ENCODE results near the gene ALDH1A3. TPM values are rescaled to one million over a fixed set of nuclear protein-coding genes. Genes with fewer than 3 reads are reported as not detected.

The ALDH1A3 gene
- total and polyA plus RNA-seq, 2 of the 13 experiments (the other 11 are each of a cell fraction or from before 2014, with no cell fraction given): not detected

GRCh38 chr15:100901702-100902435, 22.2 kb downstream of the ALDH1A3 start:
- in situ Hi-C loops (cut with HindIII; ENCODE audit: extremely low pct_ligation_motif_present, low pct_unique_long_range_greater_than_20kb): loop anchor here (25.0 kb wide), 1 partner anchor 360 kb away; the partner anchor contains the start of gene CHSY1
- peak overlapping the region in 2 of 3 experiments; percentile 36 to 57; a peak in 4 of 6 replicates for H3K4me3 ChIP-seq (replicated peaks in 1 of 3; ENCODE audit: insufficient read depth in 1 of 3, low read depth in 2 of 3, low read length in 3 of 3)
- WGBS (ENCODE audit: low lambda C conversion rate): 57% methylated on average over 14 of the region's 14 CpGs
- CTCF ChIA-PET (ENCODE audit: low intra/inter-chr PET ratio, low total read pairs): no interaction called here
- DNase-seq (ENCODE audit: low spot score): no peak
- peaks cover 4 to 88% of the 10 kb centered on the region in 2 experiments for H3K27me3 ChIP-seq (ENCODE audit: control insufficient read depth in 1 of 2, insufficient read depth in 2 of 2, low read length in 2 of 2)
- H2AFZ ChIP-seq (ENCODE audit: low read length): no peak overlapping the region
- H3K4me2 ChIP-seq (ENCODE audit: low read depth, low read length): peak overlapping the region; percentile 73
- FAIRE-seq: no peak
- H3K4me1 ChIP-seq (ENCODE audit: insufficient read depth, low read length): peaks cover 11% of the 10 kb centered on the region
- H3K27ac ChIP-seq (ENCODE audit: extremely low read length, insufficient read depth, low read length): no peak overlapping the region
- POLR2A ChIA-PET: no interaction called here
- no peaks in the 10 kb centered on the region for H4K20me1 ChIP-seq (ENCODE audit: insufficient read depth, low read length)
- BruUV-seq (replicated peaks): no TSS peak
- H3K79me2 ChIP-seq (ENCODE audit: insufficient read depth, low read length): no peaks in the 10 kb centered on the region
- TF ChIP-seq ZNF660 (CRISPR knock-in tag; IDR thresholded peaks at IDR 0.05; ENCODE audit: borderline replicate concordance, low read depth) (no peak), NR2F1 (CRISPR knock-in tag; IDR thresholded peaks at IDR 0.05) (no peak), ZNF547 (CRISPR knock-in tag; IDR thresholded peaks at IDR 0.05) (no peak), ATF7-NPFF (CRISPR knock-in tag; IDR thresholded peaks at IDR 0.05; ENCODE audit: low read depth) (no peak), ZNF720 (CRISPR knock-in tag; IDR thresholded peaks at IDR 0.05) (no peak), ISX (CRISPR knock-in tag; conservative IDR thresholded peaks at IDR 0.05) (no peak), KLF13 (CRISPR knock-in tag; IDR thresholded peaks at IDR 0.05) (no peak)
- H3K9me3 ChIP-seq (ENCODE audit: low read length): no peaks in the 10 kb centered on the region
- H3K9ac ChIP-seq (ENCODE audit: insufficient read depth, low read depth, low read length): no peak overlapping the region
- no peaks in the 10 kb centered on the region for H3K36me3 ChIP-seq (replicated peaks in 1 of 2; ENCODE audit: control insufficient read depth in 1 of 2, insufficient read depth in 2 of 2, low read length in 2 of 2)
- no peak for ATAC-seq
- intact Hi-C loops (cut with micrococcal nuclease; ENCODE audit: unreplicated experiment): no loop called here
